Astrocyte (in vitro differentiated cells and primary cell): ENCODE data around the gene DNMT3B. TPM values are rescaled to one million over a fixed set of nuclear protein-coding genes. Genes with fewer than 3 reads are reported as not detected.

Source experiments
- DNase-seq: peaks from one replicate; pipeline ENCODE4 v3.0.0-alpha.2; 2010; ENCODE audit warnings: low read depth
- FAIRE-seq: peaks from 2 replicates; lab custom pipeline; 2011; peaks lifted over from hg19 to GRCh38; lab: Jason Lieb, UNC
- H2AFZ ChIP-seq: 2 replicates; pipeline ENCODE4 v1.6.0; 2012; ENCODE audit warnings: low read depth, low read length, inconsistent platforms
- H3K27ac ChIP-seq: 2 replicates; pipeline ENCODE4 v1.5.1; 2011; ENCODE audit warnings: low read depth, low read length, inconsistent platforms
- H3K27me3 ChIP-seq: 2 replicates; pipeline ENCODE4 v1.6.0; 2011; ENCODE audit warnings: low read length, inconsistent platforms; ENCODE audit not compliant: insufficient read depth
- H3K36me3 ChIP-seq: 2 replicates; pipeline ENCODE4 v1.5.1; 2011; ENCODE audit warnings: low read length, inconsistent platforms; ENCODE audit not compliant: insufficient read depth
- H3K4me1 ChIP-seq: 2 replicates; pipeline ENCODE4 v1.5.1; 2011; ENCODE audit warnings: low read length, inconsistent platforms; ENCODE audit not compliant: insufficient read depth
- H3K4me2 ChIP-seq: 2 replicates; pipeline ENCODE4 v1.6.0; 2012; ENCODE audit warnings: low read length, inconsistent platforms
- H3K4me3 ChIP-seq: 2 replicates; pipeline ENCODE4 v1.5.1; 2011; ENCODE audit warnings: low read depth, mild to moderate bottlenecking, low read length, inconsistent platforms; ENCODE audit not compliant: insufficient read depth
- H3K79me2 ChIP-seq: 2 replicates; pipeline ENCODE4 v1.6.0; 2012; ENCODE audit warnings: mild to moderate bottlenecking, low read length, inconsistent platforms; ENCODE audit not compliant: insufficient read depth
- H3K9ac ChIP-seq: 2 replicates; pipeline ENCODE4 v1.6.0; 2012; ENCODE audit warnings: mild to moderate bottlenecking, low read length, inconsistent platforms
- H3K9me3 ChIP-seq: 2 replicates; pipeline ENCODE4 v1.5.1; 2012; ENCODE audit warnings: low read depth, mild to moderate bottlenecking, low read length, inconsistent platforms; ENCODE audit not compliant: insufficient read depth
- H4K20me1 ChIP-seq: 2 replicates; pipeline ENCODE4 v1.6.0; 2012; ENCODE audit warnings: low read length, inconsistent platforms; ENCODE audit not compliant: insufficient read depth
- H3K27ac Mint-ChIP-seq: one replicate; pipeline ENCODE4 v1.8.0; 2021; ENCODE audit warnings: mild to moderate bottlenecking, mixed read lengths; ENCODE audit not compliant: unreplicated experiment
- H3K27me3 Mint-ChIP-seq: one replicate; pipeline ENCODE4 v1.8.0; 2021; ENCODE audit warnings: low read depth, mixed read lengths; ENCODE audit not compliant: unreplicated experiment
- H3K36me3 Mint-ChIP-seq: one replicate; pipeline ENCODE4 v1.8.0; 2021; ENCODE audit warnings: low read depth, mixed read lengths; ENCODE audit not compliant: unreplicated experiment
- H3K4me1 Mint-ChIP-seq: one replicate; pipeline ENCODE4 v1.8.0; 2021; ENCODE audit warnings: low read depth, mixed read lengths; ENCODE audit not compliant: unreplicated experiment
- H3K4me3 Mint-ChIP-seq: one replicate; pipeline ENCODE4 v1.8.0; 2021; ENCODE audit warnings: mild to moderate bottlenecking, moderate library complexity, mixed read lengths; ENCODE audit not compliant: unreplicated experiment
- H3K9me3 Mint-ChIP-seq: one replicate; pipeline ENCODE4 v1.8.0; 2021; ENCODE audit warnings: mild to moderate bottlenecking, mixed read lengths; ENCODE audit not compliant: unreplicated experiment
- EZH2 ChIP-seq: IDR thresholded peaks from 2 replicates; pipeline ENCODE4 v1.6.1; 2012; ENCODE audit warnings: mild to moderate bottlenecking, low read length, inconsistent platforms; ENCODE audit not compliant: insufficient read depth
- total RNA-seq: library from RNA; stranded (reverse); gene quantifications from 2 replicates; pipeline ENCODE4 v1.2.1, GENCODE V29; 2021
- TF ChIP-seq, protein P1 (sequence below): IDR thresholded peaks from 2 replicates; pipeline ENCODE4 v1.5.1; 2011; ENCODE audit warnings: low read depth, mild to moderate bottlenecking, inconsistent platforms, low read length, moderate library complexity; ENCODE audit not compliant: insufficient read depth

The DNMT3B gene
- total RNA-seq, 1 donor from 2014 or later, result 5.0 TPM

DNA sequence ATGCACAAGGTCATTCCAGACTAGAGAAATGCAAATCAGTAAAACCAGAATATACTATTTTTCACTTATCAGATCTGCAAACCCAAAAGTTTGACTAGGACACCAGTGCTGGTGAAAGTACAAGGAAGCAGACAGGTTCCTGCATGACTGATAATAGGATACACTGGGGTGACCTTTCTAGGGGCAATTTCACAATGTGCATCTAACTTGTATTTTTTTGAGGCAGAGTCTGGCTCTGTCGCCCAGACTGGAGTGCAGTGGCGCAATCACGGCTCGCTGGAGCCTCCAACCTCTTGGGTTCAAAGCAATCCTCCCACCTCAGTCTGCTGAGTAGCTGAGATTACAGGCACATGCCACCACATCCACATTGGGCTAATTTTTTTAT lies 30.3 kb upstream of the DNMT3B start:
- no peak overlapping the region for H3K27ac ChIP-seq
- H3K9me3 ChIP-seq, result no peaks in the 10 kb centered on the region
- peaks cover 24% of the 10 kb centered on the region for H3K4me1 ChIP-seq
- H3K27me3 ChIP-seq, result no peaks in the 10 kb centered on the region
- peaks cover 2% of the 10 kb centered on the region for H3K36me3 Mint-ChIP-seq
- H3K4me1 Mint-ChIP-seq, result peaks cover 22% of the 10 kb centered on the region
- H3K4me2 ChIP-seq, result peak overlapping the region; percentile 35
- DNase-seq (no peak), FAIRE-seq (no peak)
- H2AFZ ChIP-seq, result no peak overlapping the region
- peaks cover 25% of the 10 kb centered on the region for H3K79me2 ChIP-seq
- no peaks in the 10 kb centered on the region for H3K36me3 ChIP-seq
- no peaks in the 10 kb centered on the region for H3K27me3 Mint-ChIP-seq
- peaks cover 7% of the 10 kb centered on the region for H4K20me1 ChIP-seq
- no peak overlapping the region for H3K4me3 ChIP-seq
- H3K27ac Mint-ChIP-seq, result no peak overlapping the region
- peak overlapping the region; percentile 41 for H3K4me3 Mint-ChIP-seq
- TF ChIP-seq EZH2, result no peak
- TF ChIP-seq, protein P1, sequence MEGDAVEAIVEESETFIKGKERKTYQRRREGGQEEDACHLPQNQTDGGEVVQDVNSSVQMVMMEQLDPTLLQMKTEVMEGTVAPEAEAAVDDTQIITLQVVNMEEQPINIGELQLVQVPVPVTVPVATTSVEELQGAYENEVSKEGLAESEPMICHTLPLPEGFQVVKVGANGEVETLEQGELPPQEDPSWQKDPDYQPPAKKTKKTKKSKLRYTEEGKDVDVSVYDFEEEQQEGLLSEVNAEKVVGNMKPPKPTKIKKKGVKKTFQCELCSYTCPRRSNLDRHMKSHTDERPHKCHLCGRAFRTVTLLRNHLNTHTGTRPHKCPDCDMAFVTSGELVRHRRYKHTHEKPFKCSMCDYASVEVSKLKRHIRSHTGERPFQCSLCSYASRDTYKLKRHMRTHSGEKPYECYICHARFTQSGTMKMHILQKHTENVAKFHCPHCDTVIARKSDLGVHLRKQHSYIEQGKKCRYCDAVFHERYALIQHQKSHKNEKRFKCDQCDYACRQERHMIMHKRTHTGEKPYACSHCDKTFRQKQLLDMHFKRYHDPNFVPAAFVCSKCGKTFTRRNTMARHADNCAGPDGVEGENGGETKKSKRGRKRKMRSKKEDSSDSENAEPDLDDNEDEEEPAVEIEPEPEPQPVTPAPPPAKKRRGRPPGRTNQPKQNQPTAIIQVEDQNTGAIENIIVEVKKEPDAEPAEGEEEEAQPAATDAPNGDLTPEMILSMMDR, result no peak
- no peak overlapping the region for H3K9ac ChIP-seq
- no peaks in the 10 kb centered on the region for H3K9me3 Mint-ChIP-seq

GRCh38 chr20:32737371-32738223 lies 24.6 kb upstream of the DNMT3B start:
- H3K79me2 ChIP-seq, result peaks cover 35% of the 10 kb centered on the region
- Mint-ChIP-seq H3K4me3 (no peak overlapping the region), H3K27me3 (no peaks in the 10 kb centered on the region), H3K27ac (peak overlapping the region; percentile 47), H3K36me3 (no peaks in the 10 kb centered on the region), H3K9me3 (peaks cover 2% of the 10 kb centered on the region), H3K4me1 (peaks cover 2% of the 10 kb centered on the region)
- H3K9ac ChIP-seq, result peak overlapping the region; percentile 42
- no peak overlapping the region for H2AFZ ChIP-seq
- H3K27ac ChIP-seq, result peak overlapping the region; percentile 67
- no peaks in the 10 kb centered on the region for H3K36me3 ChIP-seq
- DNase-seq (peak; percentile 90), FAIRE-seq (no peak)
- H3K4me1 ChIP-seq, result peaks cover 12% of the 10 kb centered on the region
- H3K4me2 ChIP-seq, result peak overlapping the region; percentile 77
- H3K9me3 ChIP-seq, result no peaks in the 10 kb centered on the region
- no peaks in the 10 kb centered on the region for H3K27me3 ChIP-seq
- no peaks in the 10 kb centered on the region for H4K20me1 ChIP-seq
- TF ChIP-seq, protein P1, result no peak
- no peak for TF ChIP-seq EZH2
- H3K4me3 ChIP-seq, result no peak overlapping the region

DNA sequence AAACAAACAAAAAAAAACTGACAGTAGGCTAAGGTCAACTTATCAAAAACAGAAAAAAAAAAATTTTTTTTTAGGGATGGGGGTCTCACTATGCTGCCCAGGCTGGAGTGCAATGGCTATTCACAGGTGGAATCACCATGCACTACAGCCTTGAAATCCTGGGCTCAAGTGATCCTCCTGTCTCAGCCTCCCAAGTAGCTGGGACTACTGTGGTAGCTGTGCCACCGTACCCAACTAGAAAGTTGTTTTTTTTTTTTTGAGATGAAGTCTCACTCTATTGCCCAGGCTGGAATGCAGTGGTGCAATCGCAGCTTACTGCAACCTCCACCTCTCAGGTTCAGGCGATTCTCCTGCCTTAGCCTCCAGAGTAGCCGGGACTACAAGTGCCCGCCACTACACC lies 21.0 kb upstream of the DNMT3B start:
- H3K9ac ChIP-seq, result no peak overlapping the region
- peaks cover 2% of the 10 kb centered on the region for H3K9me3 Mint-ChIP-seq
- H3K27ac Mint-ChIP-seq, result no peak overlapping the region
- H3K36me3 ChIP-seq, result no peaks in the 10 kb centered on the region
- H3K4me1 Mint-ChIP-seq, result peaks cover 11% of the 10 kb centered on the region
- no peak overlapping the region for H2AFZ ChIP-seq
- DNase-seq, result no peak
- TF ChIP-seq EZH2, result no peak
- TF ChIP-seq, protein P1, result no peak
- no peaks in the 10 kb centered on the region for H3K36me3 Mint-ChIP-seq
- H3K27ac ChIP-seq, result no peak overlapping the region
- no peak overlapping the region for H3K4me3 Mint-ChIP-seq
- peaks cover 41% of the 10 kb centered on the region for H3K79me2 ChIP-seq
- no peak overlapping the region for H3K4me3 ChIP-seq
- no peaks in the 10 kb centered on the region for H3K27me3 ChIP-seq
- no peaks in the 10 kb centered on the region for H3K27me3 Mint-ChIP-seq
- FAIRE-seq, result no peak
- peaks cover 31% of the 10 kb centered on the region for H3K4me1 ChIP-seq
- H3K4me2 ChIP-seq, result no peak overlapping the region
- no peaks in the 10 kb centered on the region for H3K9me3 ChIP-seq
- H4K20me1 ChIP-seq, result no peaks in the 10 kb centered on the region
